Right kidney (tissue), 1 donor: ENCODE data around the gene PPP1R16B.

ENCODE experiments used
- DNase-seq: peaks from one replicate; pipeline ENCODE4 v3.0.0-alpha.2; 2016

Gene PPP1R16B

GRCh38 chr20:38895098-38895949, 89.8 kb downstream of the PPP1R16B start:
- DNase-seq, result no peak

- no peak for DNase-seq
Measured at GRCh38 chr20:38896009-38896594, 90.6 kb downstream of the PPP1R16B start.

- no peak for DNase-seq
Measured at GRCh38 chr20:38897267-38897666, 91.8 kb downstream of the PPP1R16B start.

GRCh38 chr20:38900606-38901005, 95.1 kb downstream of the PPP1R16B start:
- no peak for DNase-seq

- no peak for DNase-seq
Measured at GRCh38 chr20:38902601-38903000, 97.1 kb downstream of the PPP1R16B start.

- no peak for DNase-seq
Measured at GRCh38 chr20:38903335-38903734, 97.8 kb downstream of the PPP1R16B start.

GRCh38 chr20:38905375-38905774, 99.9 kb downstream of the PPP1R16B start:
- DNase-seq, result no peak

- DNase-seq, result no peak
Measured at GRCh38 chr20:38907918-38908677, 102.6 kb downstream of the PPP1R16B start.

GRCh38 chr20:38915355-38915754, 109.9 kb downstream of the PPP1R16B start:
- no peak for DNase-seq

- DNase-seq, result no peak
Measured at GRCh38 chr20:38917657-38918056, 112.2 kb downstream of the PPP1R16B start.

GRCh38 chr20:38918172-38918571, 112.7 kb downstream of the PPP1R16B start:
- no peak for DNase-seq

GRCh38 chr20:38919683-38920082, 114.2 kb downstream of the PPP1R16B start:
- no peak for DNase-seq

GRCh38 chr20:38920411-38920810, 114.9 kb downstream of the PPP1R16B start:
- no peak for DNase-seq

- DNase-seq, result no peak
Measured at GRCh38 chr20:38920851-38921250, 115.4 kb downstream of the PPP1R16B start.

- DNase-seq, result no peak
Measured at GRCh38 chr20:38924718-38925117, 119.2 kb downstream of the PPP1R16B start.

GRCh38 chr20:38926142-38926933, 120.8 kb downstream of the PPP1R16B start, which contains the start of gene FAM83D:
TSS of gene FAM83D (plus strand) at chr20:38926417. CDS start at chr20:38926443, 26 bp downstream.
- DNase-seq, result peak; percentile 92

GRCh38 chr20:38926934-38927616, 121.6 kb downstream of the PPP1R16B start:
- no peak for DNase-seq

GRCh38 chr20:38927902-38928578, 122.5 kb downstream of the PPP1R16B start:
- no peak for DNase-seq

- DNase-seq, result no peak
Measured at GRCh38 chr20:38930242-38930569, 124.7 kb downstream of the PPP1R16B start.

- no peak for DNase-seq
Measured at GRCh38 chr20:38931984-38932383, 126.5 kb downstream of the PPP1R16B start.

GRCh38 chr20:38932457-38933120, 127.1 kb downstream of the PPP1R16B start:
- no peak for DNase-seq
